H1 (cell line): Measurements from ENCODE around the gene PCP4. TPM values are rescaled to one million over a fixed set of nuclear protein-coding genes. Genes with fewer than 3 reads are reported as not detected.

Experiments
- CTCF ChIA-PET: fragments of 300-600 bp; sonication (Branson Sonifier 250); formaldehyde crosslinking; loops from one replicate; lab custom pipeline; 2021; ENCODE audit not compliant: partially characterized antibody; lab: Charles Lee
- POLR2A ChIA-PET: fragments of 300-600 bp; sonication (Branson Sonifier 250); formaldehyde crosslinking; loops from one replicate; lab custom pipeline; 2021; ENCODE audit warnings: inconsistent platforms; ENCODE audit not compliant: partially characterized antibody; lab: Charles Lee
- DNase-seq, 2 experiments: peaks; one replicate each; pipeline versions ENCODE4 v3.0.0 to v3.0.0-alpha.2; 2010 to 2022; ENCODE audit warnings: low spot score in 2 of 2, low read depth in 1 of 2, mixed read lengths in 1 of 2
- FAIRE-seq: peaks from 2 replicates; lab custom pipeline; 2011; peaks lifted over from hg19 to GRCh38; lab: Jason Lieb, UNC
- H2AFZ ChIP-seq: 2 replicates; pipeline ENCODE4 v1.8.1; 2012; ENCODE audit warnings: low read length, inconsistent platforms
- H2AK5ac ChIP-seq: 2 replicates; pipeline ENCODE4 v1.6.1; 2013; ENCODE audit warnings: low read depth, low read length
- H2BK120ac ChIP-seq: replicated peaks from 2 replicates; pipeline ENCODE3; 2013; ENCODE audit warnings: low read depth, low read length, inconsistent platforms
- H2BK12ac ChIP-seq: 2 replicates; pipeline ENCODE4 v1.6.1; 2013; ENCODE audit warnings: low read depth, low read length
- H2BK15ac ChIP-seq: 2 replicates; pipeline ENCODE4 v1.6.1; 2013; ENCODE audit warnings: low read length
- H2BK20ac ChIP-seq: 2 replicates; pipeline ENCODE4 v1.6.1; 2013; ENCODE audit warnings: low read length
- H2BK5ac ChIP-seq: 2 replicates; pipeline ENCODE4 v1.6.1; 2013; ENCODE audit warnings: low read depth, low read length
- H3K14ac ChIP-seq: 2 replicates; pipeline ENCODE4 v1.6.1; 2013; ENCODE audit warnings: inconsistent platforms; ENCODE audit not compliant: insufficient read length
- H3K18ac ChIP-seq: 2 replicates; pipeline ENCODE4 v1.6.1; 2013; ENCODE audit warnings: low read length; ENCODE audit errors: extremely low read depth
- H3K23ac ChIP-seq: 2 replicates; pipeline ENCODE4 v1.6.1; 2013; ENCODE audit warnings: inconsistent platforms; ENCODE audit not compliant: insufficient read length
- H3K23me2 ChIP-seq: 2 replicates; pipeline ENCODE4 v1.6.1; 2013; ENCODE audit warnings: low read depth, low read length
- H3K27ac ChIP-seq: 2 replicates; pipeline ENCODE4 v1.6.1; 2011; ENCODE audit warnings: low read depth, low read length, inconsistent platforms
- H3K27me3 ChIP-seq, 4 experiments: replicated peaks in 1 of 4; 1 replicate in 1 of 4; 2 replicates in 3 of 4; pipeline versions ENCODE4 v1.6.1 to v1.8.1; 2011 to 2013; ENCODE audit warnings: low read length in 3 of 4, mild to moderate bottlenecking in 3 of 4, inconsistent platforms in 2 of 4, mixed read lengths in 2 of 4, moderate library complexity in 1 of 4; ENCODE audit not compliant: control insufficient read depth in 3 of 4, insufficient read depth in 3 of 4; ENCODE audit errors: extremely low read depth in 1 of 4
- H3K36me3 ChIP-seq, 4 experiments: 2 replicates each; pipeline versions ENCODE4 v1.6.1 to v1.8.1; 2011 to 2013; ENCODE audit warnings: mild to moderate bottlenecking in 4 of 4, low read length in 3 of 4, moderate library complexity in 2 of 4, control low read depth in 1 of 4, inconsistent platforms in 1 of 4; ENCODE audit not compliant: insufficient read depth in 4 of 4, control insufficient read depth in 2 of 4
- H3K4ac ChIP-seq: replicated peaks from 2 replicates; pipeline ENCODE3; 2013; ENCODE audit warnings: low read length, low read depth, mixed read lengths, inconsistent platforms; ENCODE audit not compliant: insufficient read length
- H3K4me1 ChIP-seq, 4 experiments: replicated peaks in 1 of 4; 1 replicate in 1 of 4; 2 replicates in 3 of 4; pipeline versions ENCODE4 v1.6.1 to v1.8.1; 2011 to 2013; ENCODE audit warnings: low read length in 3 of 4, inconsistent platforms in 2 of 4, mixed read lengths in 1 of 4; ENCODE audit not compliant: insufficient read depth in 4 of 4, control insufficient read depth in 3 of 4
- H3K4me2 ChIP-seq, 2 experiments: 2 replicates each; pipeline versions ENCODE4 v1.6.1 to v1.8.1; 2011 to 2013; ENCODE audit warnings: low read depth in 2 of 2, low read length in 2 of 2, control low read depth in 1 of 2, inconsistent platforms in 1 of 2, mild to moderate bottlenecking in 1 of 2; ENCODE audit not compliant: insufficient read depth in 1 of 2
- H3K4me3 ChIP-seq, 4 experiments: fragments of 200-600, 300-600 bp in 1 of 4; sonication (generic), shearing (Covaris generic), sonication (Bioruptor Twin) in 1 of 4; 2 replicates each; pipeline versions ENCODE4 v1.5.1 to v1.8.1; 2011 to 2016; ENCODE audit warnings: low read length in 4 of 4, low read depth in 3 of 4, control low read depth in 2 of 4, inconsistent platforms in 2 of 4, mild to moderate bottlenecking in 2 of 4, mixed read lengths in 1 of 4, moderate library complexity in 1 of 4; ENCODE audit not compliant: insufficient read depth in 2 of 4; ENCODE audit errors: extremely low read depth in 1 of 4
- H3K56ac ChIP-seq: replicated peaks from 2 replicates; pipeline ENCODE3; 2013; ENCODE audit warnings: low read depth, mild to moderate bottlenecking, mixed read lengths, low read length, inconsistent platforms; ENCODE audit not compliant: insufficient read length
- H3K79me1 ChIP-seq: 2 replicates; pipeline ENCODE4 v1.6.1; 2013; ENCODE audit warnings: low read depth, low read length, control low read depth
- H3K79me2 ChIP-seq, 2 experiments: 2 replicates each; pipeline versions ENCODE4 v1.6.1 to v1.8.1; 2012 to 2013; ENCODE audit warnings: low read length in 2 of 2, mild to moderate bottlenecking in 2 of 2, inconsistent platforms in 1 of 2; ENCODE audit not compliant: insufficient read depth in 2 of 2, control insufficient read depth in 1 of 2
- H3K9ac ChIP-seq, 4 experiments: replicated peaks in 1 of 4; 1 replicate in 1 of 4; 2 replicates in 3 of 4; pipeline versions ENCODE4 v1.6.1 to v1.8.1; 2011 to 2013; ENCODE audit warnings: low read depth in 3 of 4, low read length in 3 of 4, control low read depth in 2 of 4, mild to moderate bottlenecking in 2 of 4, moderate library complexity in 2 of 4, inconsistent platforms in 1 of 4; ENCODE audit errors: extremely low read depth in 1 of 4
- H3K9me3 ChIP-seq, 2 experiments: 2 replicates each; pipeline versions ENCODE4 v1.6.1 to v1.8.1; 2012 to 2013; ENCODE audit warnings: mild to moderate bottlenecking in 2 of 2, moderate library complexity in 2 of 2, control low read depth in 1 of 2, inconsistent platforms in 1 of 2, low read depth in 1 of 2, low read length in 1 of 2, mixed read lengths in 1 of 2; ENCODE audit not compliant: insufficient read depth in 2 of 2
- H4K20me1 ChIP-seq, 2 experiments: replicated peaks in 1 of 2; 2 replicates each; pipeline versions ENCODE3 to v1.8.1; 2011 to 2013; ENCODE audit warnings: inconsistent platforms in 2 of 2, low read length in 2 of 2, mild to moderate bottlenecking in 1 of 2; ENCODE audit not compliant: insufficient read depth in 2 of 2, control insufficient read depth in 1 of 2
- H4K5ac ChIP-seq: 2 replicates; pipeline ENCODE4 v1.6.1; 2013; ENCODE audit warnings: low read length, low read depth, mixed read lengths, inconsistent platforms; ENCODE audit not compliant: insufficient read length
- H4K8ac ChIP-seq: 2 replicates; pipeline ENCODE4 v1.8.0; 2013; ENCODE audit warnings: mild to moderate bottlenecking, moderate library complexity, low read length, inconsistent platforms; ENCODE audit not compliant: insufficient read depth; ENCODE audit errors: extremely low read depth
- H4K91ac ChIP-seq: replicated peaks from 2 replicates; pipeline ENCODE3; 2013; ENCODE audit warnings: low read length, mixed read lengths, inconsistent platforms; ENCODE audit not compliant: insufficient read length
- BRCA1 ChIP-seq: IDR thresholded peaks from 2 replicates; pipeline ENCODE4 v1.6.1; 2012; ENCODE audit warnings: low read depth, low read length, improper control_type of control experiment
- CREB1 ChIP-seq: IDR thresholded peaks from 2 replicates; pipeline ENCODE4 v1.6.1; 2012; ENCODE audit warnings: inconsistent platforms
- FOSL1 ChIP-seq: IDR thresholded peaks from 2 replicates; pipeline ENCODE4 v1.6.1; 2011; ENCODE audit warnings: mild to moderate bottlenecking, low read depth, low read length, moderate library complexity; ENCODE audit not compliant: insufficient read depth
- GABPA ChIP-seq: IDR thresholded peaks from 2 replicates; pipeline ENCODE4 v1.6.1; 2011; ENCODE audit warnings: mild to moderate bottlenecking, low read length, moderate library complexity, borderline replicate concordance; ENCODE audit not compliant: insufficient read depth
- HDAC6 ChIP-seq: IDR thresholded peaks from one replicate; pipeline ENCODE4 v1.7.1; 2012; ENCODE audit warnings: low read depth, mild to moderate bottlenecking, inconsistent platforms, low read length, moderate library complexity
- PHF8 ChIP-seq: fragments of 200-600 bp; sonication (generic); conservative IDR thresholded peaks from 2 replicates; pipeline ENCODE4 v1.7.1; 2012; ENCODE audit warnings: low read depth, mild to moderate bottlenecking, inconsistent platforms, low read length, moderate library complexity
- RNF2 ChIP-seq: fragments of 200-900, 300-1000 bp; sonication (generic); IDR thresholded peaks from 2 replicates; pipeline ENCODE4 v1.7.1; 2016; ENCODE audit warnings: borderline replicate concordance, low read depth, mild to moderate bottlenecking, antibody characterized with exemption, low read length; ENCODE audit not compliant: poor library complexity, severe bottlenecking; ENCODE audit errors: missing control alignments
- TAF1 ChIP-seq: IDR thresholded peaks from 2 replicates; pipeline ENCODE4 v1.6.1; 2011; ENCODE audit warnings: mild to moderate bottlenecking, low read depth, low read length
- WGBS, 2 experiments: shearing (Covaris generic) in 1 of 2; methylation state at CpG; one replicate each; pipeline versions ENCODE4 v1.1.6 to v1.1.7; 2013 to 2015; ENCODE audit warnings: low lambda C conversion rate in 2 of 2, mixed read lengths in 2 of 2, inconsistent platforms in 1 of 2, low coverage in 1 of 2, missing lambda C conversion rate in 1 of 2; ENCODE audit not compliant: insufficient replicate concordance in 2 of 2, insufficient coverage in 1 of 2, insufficient read length in 1 of 2; ENCODE audit errors: extremely low coverage in 1 of 2, missing lambda C conversion rate in 1 of 2; 5-methylcytosine and 5-hydroxymethylcytosine counted together
- polyA plus RNA-seq, 7 experiments: library from polyadenylated mRNA; depleted of rRNA in 3 of 7; stranded (reverse) in 5 of 7; unstranded in 2 of 7; fragments of >200 nt in 5 of 7; fragments of 200-250 nt in 2 of 7; gene quantifications; 1 replicate in 5 of 7; 2 replicates in 1 of 7; 4 replicates in 1 of 7; pipeline versions ENCODE4 v1.2.1 to v1.2.3, GENCODE V29; 2011 to 2013; ENCODE audit warnings: missing spikeins in 2 of 7, mixed read lengths in 2 of 7
- total RNA-seq: library from RNA; stranded (reverse); fragmentation: NEBNext Ultra II Directional; extraction: Animal tissue kit (Norgen Biotek cat#: 25700); gene quantifications from 2 replicates; pipeline ENCODE4 v1.2.1, GENCODE V29; 2021

PCP4 gene
- total and polyA plus RNA-seq, 2 of the 8 experiments (the other 6 are each of a cell fraction or from before 2014, with no cell fraction given), result 1.8 to 2.4 TPM

DNA sequence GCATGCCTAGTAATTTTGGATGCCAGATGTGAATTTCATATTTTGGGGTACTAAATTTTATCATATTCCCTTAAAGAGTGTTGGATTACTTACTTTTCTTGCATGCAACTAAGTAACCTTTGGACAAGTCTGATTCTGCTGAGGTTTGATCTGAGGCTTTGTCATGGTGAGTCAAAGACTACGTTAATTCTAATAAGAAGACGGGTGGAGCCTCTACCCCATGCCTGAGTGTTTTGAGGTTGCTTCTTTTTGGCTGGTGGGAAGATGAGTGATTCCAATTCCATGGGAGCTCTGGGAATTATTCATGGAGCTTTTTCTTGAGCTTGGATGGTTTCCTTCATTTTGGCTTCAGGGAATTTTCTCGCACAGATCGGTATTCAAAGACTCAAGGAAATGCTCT, 11.6 kb upstream of the PCP4 start:
- Histone ChIP-seq H3K79me2 (no peaks in the 10 kb centered on the region), H3K36me3 (no peaks in the 10 kb centered on the region; a peak in 1 of 8 replicates), H3K14ac (no peak overlapping the region), H3K23ac (no peak overlapping the region), H3K4me3 (no peak overlapping the region), H2BK15ac (no peak overlapping the region), H4K8ac (no peak overlapping the region), H2BK12ac (no peak overlapping the region), H3K4me1 (0 out of 7 replicates have a peak, but pooled peaks cover 0 to 4% (median 0%) of the 10 kb centered on the region in 4 experiments), H3K18ac (no peak overlapping the region), H3K23me2 (no peaks in the 10 kb centered on the region; the same call in 1 of the 2 replicates), H3K9ac (no peak overlapping the region), H4K5ac (no peak overlapping the region), H2BK5ac (no peak overlapping the region), H3K4ac (no peak overlapping the region), H3K56ac (no peak overlapping the region), H2AFZ (no peak overlapping the region), H3K27me3 (no peaks in the 10 kb centered on the region), H3K79me1 (no peaks in the 10 kb centered on the region), H4K20me1 (no peaks in the 10 kb centered on the region), H3K9me3 (peaks cover 3 to 4% of the 10 kb centered on the region in 2 experiments; a peak in 1 of 4 replicates), H3K4me2 (no peak overlapping the region), H4K91ac (no peak overlapping the region), H2BK120ac (no peak overlapping the region), H2BK20ac (no peak overlapping the region), H3K27ac (no peak overlapping the region), H2AK5ac (no peak overlapping the region)
- no peak for FAIRE-seq
- WGBS, 2 experiments, result 90% methylated on average over 4 of the region's 4 CpGs; no CpG with 5 or more reads in 1 of the 2 experiments
- no peak for TF ChIP-seq BRCA1
- no peak for TF ChIP-seq TAF1
- TF ChIP-seq FOSL1, result no peak
- no peak for TF ChIP-seq PHF8
- TF ChIP-seq GABPA, result no peak
- no peak for TF ChIP-seq HDAC6
- no peak for TF ChIP-seq CREB1
- no peak for TF ChIP-seq RNF2
- ChIA-PET POLR2A (no interaction called here), CTCF (interaction anchor here (0.8 to 3.0 kb wide), 5 partner anchors 9 to 117 kb away, joined by 3 to 23 read pairs (median 3); partner anchors contain the start of gene PCP4)
- DNase-seq, result no peak
